Panc1 (cell line): Measurements from ENCODE around the gene GNAS.

Experiments
- CTCF ChIP-seq: fragments of 450-650 bp; IDR thresholded peaks from 2 replicates; pipeline ENCODE4 v1.5.1; 2017; ENCODE audit warnings: mild to moderate bottlenecking
- POLR2AphosphoS5 ChIP-seq: IDR thresholded peaks from 2 replicates; pipeline ENCODE4 v1.6.1; 2012; ENCODE audit warnings: mild to moderate bottlenecking, low read depth, low read length, moderate library complexity
- SIN3A ChIP-seq: IDR thresholded peaks from 2 replicates; pipeline ENCODE4 v1.6.1; 2012; ENCODE audit warnings: low read depth, mild to moderate bottlenecking, low read length, moderate library complexity, borderline replicate concordance; ENCODE audit not compliant: insufficient read depth
- TCF7L2 ChIP-seq: IDR thresholded peaks from 2 replicates; pipeline ENCODE4 v1.6.1; 2011; ENCODE audit warnings: mild to moderate bottlenecking, low read depth, low read length, inconsistent platforms
- TF ChIP-seq, protein P1 (sequence below), 2 experiments: IDR thresholded peaks; 2 replicates each; pipeline ENCODE4 v1.6.1; 2011 to 2012; ENCODE audit warnings: low read depth in 2 of 2, control low read depth in 1 of 2, low read length in 1 of 2, mild to moderate bottlenecking in 1 of 2, moderate library complexity in 1 of 2; ENCODE audit not compliant: insufficient read depth in 1 of 2

- TF ChIP-seq CTCF (no peak), POLR2AphosphoS5 (no peak), SIN3A (no peak), TCF7L2 (no peak)
- TF ChIP-seq, protein P1, sequence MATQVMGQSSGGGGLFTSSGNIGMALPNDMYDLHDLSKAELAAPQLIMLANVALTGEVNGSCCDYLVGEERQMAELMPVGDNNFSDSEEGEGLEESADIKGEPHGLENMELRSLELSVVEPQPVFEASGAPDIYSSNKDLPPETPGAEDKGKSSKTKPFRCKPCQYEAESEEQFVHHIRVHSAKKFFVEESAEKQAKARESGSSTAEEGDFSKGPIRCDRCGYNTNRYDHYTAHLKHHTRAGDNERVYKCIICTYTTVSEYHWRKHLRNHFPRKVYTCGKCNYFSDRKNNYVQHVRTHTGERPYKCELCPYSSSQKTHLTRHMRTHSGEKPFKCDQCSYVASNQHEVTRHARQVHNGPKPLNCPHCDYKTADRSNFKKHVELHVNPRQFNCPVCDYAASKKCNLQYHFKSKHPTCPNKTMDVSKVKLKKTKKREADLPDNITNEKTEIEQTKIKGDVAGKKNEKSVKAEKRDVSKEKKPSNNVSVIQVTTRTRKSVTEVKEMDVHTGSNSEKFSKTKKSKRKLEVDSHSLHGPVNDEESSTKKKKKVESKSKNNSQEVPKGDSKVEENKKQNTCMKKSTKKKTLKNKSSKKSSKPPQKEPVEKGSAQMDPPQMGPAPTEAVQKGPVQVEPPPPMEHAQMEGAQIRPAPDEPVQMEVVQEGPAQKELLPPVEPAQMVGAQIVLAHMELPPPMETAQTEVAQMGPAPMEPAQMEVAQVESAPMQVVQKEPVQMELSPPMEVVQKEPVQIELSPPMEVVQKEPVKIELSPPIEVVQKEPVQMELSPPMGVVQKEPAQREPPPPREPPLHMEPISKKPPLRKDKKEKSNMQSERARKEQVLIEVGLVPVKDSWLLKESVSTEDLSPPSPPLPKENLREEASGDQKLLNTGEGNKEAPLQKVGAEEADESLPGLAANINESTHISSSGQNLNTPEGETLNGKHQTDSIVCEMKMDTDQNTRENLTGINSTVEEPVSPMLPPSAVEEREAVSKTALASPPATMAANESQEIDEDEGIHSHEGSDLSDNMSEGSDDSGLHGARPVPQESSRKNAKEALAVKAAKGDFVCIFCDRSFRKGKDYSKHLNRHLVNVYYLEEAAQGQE (IDR thresholded peaks at IDR 0.05; ENCODE audit: insufficient read depth in 1 of 2, low read depth in 2 of 2, low read length in 1 of 2) = no peak
Observed at GRCh38 chr20:58867211-58867610, 14.7 kb downstream of the GNAS start.
